GM18498 (cell line): ENCODE results near the gene SLC50A1.

Experiments
- ATAC-seq: cut with Tn5 transposase; IDR thresholded peaks from one replicate; pipeline ENCODE4 v1.9.1; 2021; ENCODE audit warnings: mild to moderate bottlenecking, moderate library complexity; ENCODE audit not compliant: unreplicated experiment

The SLC50A1 gene

DNA sequence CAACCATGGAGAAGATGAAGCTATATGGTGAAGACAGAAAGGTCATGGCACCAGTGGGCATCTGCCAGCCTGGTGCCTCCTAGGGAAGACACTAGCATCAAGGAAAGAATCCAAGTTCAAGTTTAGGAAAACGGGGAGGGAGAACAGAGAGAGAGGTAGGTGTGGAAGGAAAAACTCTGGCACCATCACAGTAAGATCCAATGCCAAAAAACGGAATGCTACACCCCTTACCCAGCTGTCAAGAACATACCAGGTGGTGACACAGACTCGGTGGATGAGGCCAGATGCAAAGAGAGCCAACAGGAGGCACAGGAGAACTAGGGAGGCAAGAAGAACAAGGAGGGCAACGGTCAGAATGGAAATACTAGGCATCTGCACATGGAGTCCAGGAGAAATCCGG lies 33.9 kb downstream of the SLC50A1 start:
- no peak for ATAC-seq

DNA sequence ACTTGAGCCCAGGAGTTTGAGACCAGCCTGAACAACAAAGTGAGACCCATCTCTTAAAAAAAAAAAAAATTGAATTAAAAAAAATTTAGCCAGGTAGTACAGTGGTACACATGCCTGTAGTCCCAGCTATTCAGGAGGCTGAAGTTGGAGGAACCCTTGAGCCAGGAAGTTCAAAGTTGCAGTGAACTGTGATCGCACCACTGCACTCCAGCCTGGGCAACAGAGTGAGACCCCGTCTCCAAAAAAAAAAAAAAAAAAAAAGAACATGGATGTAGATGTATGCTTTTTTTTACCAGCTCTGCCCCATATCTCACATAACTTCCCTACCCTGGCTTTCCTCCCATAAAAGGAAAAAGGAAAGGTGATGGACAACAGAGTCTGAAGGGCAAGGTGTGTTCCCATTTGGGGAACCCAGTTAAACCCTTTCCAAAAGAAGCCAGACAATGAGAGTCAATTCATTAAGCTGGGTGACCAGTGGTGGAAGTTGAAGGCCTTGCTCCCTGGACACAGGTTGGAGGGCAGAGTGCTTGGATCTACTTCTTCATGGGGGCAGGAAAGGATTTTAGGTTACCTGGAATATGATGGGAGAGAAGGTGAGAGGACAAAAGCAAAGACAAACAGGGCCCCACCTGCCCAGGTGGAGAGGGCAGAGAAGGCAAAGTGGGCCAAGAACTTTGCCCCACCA lies 34.6 kb downstream of the SLC50A1 start:
- ATAC-seq: no peak

DNA sequence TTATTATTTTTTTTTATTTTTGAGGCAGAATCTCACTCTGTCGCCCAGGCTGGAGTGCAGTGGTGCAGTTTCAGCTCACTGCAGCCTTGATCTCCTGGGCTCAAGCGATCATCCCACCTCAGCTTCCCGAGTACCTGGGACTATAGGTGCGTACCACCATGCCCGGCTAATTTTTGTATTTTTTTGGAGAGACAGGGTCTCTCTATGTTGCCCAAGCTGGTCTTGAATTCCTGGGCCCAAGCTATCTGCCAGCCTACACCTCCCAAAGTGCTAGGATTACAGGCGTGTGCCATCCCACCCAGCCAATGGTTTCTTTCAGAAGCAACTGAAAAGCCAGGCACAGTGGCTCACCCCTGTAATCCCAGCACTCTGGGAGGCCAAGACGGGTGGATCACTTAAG lies 35.2 kb downstream of the SLC50A1 start:
- no peak for ATAC-seq

DNA sequence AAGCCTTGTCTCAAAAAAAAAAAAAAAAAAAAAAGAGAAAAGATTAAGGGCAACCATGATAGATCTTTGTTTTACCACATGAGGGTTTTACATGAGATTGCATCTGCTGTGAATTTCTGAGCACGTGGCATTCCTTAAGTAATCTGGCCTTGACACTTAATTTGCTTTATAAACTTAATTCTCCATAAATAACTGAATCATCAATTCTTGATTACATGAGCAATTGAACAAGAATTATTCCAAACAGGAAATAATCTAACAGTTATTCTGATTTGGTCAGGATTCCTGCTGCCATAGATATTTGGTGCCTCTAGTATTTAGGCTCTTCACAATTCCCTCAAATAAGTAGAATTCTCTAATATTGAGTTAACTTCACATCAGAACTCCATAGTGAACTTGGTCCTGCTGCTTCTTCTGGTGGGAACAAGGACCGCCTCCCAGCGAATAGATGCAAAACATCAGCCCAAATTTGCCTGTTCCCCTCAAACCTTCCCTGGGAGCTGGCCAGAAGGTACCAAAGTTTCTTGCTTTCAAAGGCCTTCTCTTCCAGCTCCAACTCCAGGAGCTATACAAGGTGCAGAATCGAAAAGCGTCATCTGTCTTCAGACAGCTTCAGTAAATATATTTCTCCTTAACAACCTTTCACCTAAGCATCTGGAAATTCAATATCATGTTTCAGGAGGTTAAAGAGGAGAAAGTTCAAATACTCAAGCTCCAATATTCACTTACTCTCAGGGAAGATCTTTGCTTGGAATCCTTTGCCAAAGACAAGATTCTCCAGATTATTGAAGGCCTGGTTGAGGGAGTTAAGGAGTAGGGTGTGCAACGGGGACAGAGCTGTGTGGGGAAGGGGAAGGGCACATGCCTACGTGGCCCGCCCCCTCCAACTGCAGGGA lies 36.4 kb downstream of the SLC50A1 start:
- no peak for ATAC-seq

DNA sequence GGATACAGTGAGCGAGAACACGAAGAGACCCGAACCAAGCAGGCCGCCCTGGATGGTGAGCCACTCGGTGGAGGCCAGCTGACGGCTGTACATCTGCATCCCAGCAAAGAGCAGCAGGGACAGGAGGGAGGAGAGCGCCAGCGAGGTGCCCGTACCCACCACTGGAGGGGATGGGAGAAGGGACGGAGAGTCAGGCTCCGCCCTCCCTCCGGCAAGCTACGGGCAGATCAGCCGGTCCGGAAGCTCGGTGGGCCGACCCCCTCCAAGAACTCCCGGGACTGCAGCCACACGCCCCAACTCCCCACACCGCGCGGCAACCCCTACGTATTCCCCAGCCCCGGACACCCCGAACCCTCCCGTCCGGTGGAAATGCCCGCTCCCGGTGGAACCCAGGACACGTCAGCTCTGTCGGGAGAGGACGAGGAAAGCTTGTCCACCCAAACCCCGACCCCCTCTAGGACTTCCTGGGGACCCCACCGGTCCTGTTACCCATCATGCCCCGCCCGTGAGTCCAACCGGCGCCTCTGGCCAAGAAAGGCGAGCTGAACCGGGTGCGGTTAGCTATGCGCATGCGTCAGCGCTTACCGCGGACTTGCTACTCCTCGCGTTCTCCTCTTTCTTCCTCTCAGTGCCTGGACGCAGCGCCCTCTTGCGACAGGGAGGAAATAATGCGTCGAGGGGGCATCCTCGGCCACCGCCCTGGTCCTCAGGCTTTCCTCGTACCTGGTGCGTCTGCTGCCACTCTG lies 37.3 kb downstream of the SLC50A1 start, which contains the start of gene KRTCAP2:
Gene KRTCAP2, minus strand, starts transcription at position 573 of the 746 bp plus-strand sequence. Its CDS starts 80 bp downstream, at position 493.
- ATAC-seq: peak; percentile 71

DNA sequence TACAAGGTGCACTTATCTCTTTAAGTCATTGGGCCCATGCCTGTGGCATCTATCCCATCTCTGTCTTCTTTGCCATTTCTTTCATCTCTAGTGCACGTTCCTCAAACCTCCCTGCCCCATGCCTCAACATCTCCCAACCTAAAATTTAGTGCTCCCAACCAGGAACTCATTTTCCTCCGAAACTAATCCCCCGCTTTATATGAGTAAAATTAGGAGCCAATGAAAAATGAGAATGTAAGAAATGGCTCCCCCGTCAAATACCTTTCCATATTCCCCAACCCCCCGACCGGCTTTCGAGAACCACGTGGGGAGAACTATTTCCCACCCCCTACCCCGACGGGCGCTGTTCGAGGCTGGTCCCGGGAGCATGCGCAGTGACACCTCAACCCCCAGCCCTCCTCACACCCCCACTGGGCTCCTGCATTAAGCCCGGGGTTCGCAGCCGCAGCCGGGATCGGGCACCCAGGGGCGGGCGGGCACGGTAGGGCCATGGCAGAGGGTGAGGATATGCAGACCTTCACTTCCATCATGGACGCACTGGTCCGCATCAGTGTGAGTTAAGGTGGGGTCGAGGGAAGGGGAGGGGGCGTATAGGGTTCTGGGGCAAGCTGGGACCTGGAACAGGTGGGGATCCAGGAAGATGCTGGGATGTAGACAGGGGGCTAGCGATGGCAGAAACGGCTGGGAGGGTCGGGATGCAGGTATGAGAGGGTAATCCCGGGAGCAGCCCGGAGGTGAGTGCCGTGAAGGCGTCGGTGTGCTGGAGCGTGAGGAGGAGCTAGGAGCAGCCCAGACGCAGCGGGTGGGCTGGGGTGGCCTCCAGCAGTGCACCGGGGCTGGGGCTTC lies 38.0 kb downstream of the SLC50A1 start, which contains the start of gene TRIM46:
Gene TRIM46, plus strand, starts transcription at position 372 of the 846 bp plus-strand sequence. Its CDS starts 118 bp downstream, at position 490.
- no peak for ATAC-seq

DNA sequence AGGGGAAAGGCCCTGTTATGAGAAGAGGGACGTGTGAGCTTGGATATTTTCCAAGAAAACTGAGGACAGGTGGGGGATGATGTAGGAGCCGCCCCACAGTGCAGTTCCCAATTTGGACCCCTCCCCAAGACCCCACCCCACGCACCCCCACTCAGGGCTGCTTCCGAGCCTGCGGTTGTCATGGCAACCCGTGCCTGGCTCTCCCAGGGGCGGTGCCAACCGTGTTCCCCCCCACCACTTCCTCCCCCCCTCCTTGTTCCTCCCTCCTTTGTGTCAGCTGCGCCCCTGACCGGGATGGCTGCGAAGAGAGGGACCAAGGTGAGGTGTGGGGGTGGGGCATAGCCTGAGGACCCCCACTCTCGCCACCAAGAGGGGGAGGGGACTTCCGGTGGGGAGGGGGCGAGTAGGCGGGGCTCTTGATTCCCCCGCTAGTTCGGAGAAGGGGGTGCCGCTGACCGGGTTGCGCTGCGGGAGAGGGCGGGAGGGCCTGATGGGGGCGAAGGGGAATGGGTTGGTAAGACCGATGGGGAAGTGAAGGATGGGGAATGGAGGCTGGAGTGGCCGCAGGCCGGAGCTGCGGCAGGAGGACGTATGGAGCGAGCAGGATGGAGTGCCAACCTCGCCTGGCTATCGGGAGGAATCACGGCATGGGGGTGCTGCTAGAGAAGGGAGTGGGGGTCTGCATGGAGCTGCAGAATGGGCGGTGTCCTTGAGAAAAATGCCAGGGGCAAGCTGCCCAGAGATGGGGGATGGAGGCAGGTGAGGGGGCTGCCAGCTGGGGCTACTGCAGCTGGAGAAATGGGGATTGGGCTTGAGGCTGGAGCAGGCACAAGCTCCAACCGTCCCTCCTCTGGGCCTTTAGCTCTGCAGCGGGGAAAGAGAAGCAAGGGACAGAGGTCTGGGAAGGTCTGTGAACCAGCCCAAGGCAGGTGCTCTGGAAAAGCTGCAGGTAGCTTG lies 39.0 kb downstream of the SLC50A1 start:
- no peak for ATAC-seq

DNA sequence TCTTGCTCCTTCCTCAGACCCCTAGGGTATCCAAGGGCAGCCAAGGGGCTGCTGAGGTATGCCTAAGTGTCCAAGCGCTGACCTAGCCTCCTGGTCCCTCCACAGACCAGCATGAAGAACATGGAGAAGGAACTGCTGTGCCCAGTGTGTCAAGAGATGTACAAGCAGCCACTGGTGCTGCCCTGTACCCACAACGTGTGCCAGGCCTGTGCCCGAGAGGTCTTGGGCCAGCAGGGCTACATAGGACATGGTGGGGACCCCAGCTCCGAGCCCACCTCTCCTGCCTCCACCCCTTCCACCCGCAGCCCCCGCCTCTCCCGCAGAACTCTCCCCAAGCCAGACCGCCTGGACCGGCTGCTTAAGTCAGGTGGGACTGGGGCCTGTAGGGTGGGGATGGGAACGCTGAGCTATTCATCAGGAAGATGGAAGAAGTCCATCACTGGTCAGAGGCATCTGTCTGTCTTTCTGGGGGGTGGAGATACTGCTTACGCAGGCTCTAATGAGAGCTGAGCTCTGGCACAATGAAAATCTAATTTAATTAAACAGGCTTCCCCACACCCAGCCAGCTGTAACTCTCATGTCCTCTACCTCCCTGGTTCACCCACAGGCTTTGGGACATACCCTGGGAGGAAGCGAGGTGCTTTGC lies 39.8 kb downstream of the SLC50A1 start:
- no peak for ATAC-seq

DNA sequence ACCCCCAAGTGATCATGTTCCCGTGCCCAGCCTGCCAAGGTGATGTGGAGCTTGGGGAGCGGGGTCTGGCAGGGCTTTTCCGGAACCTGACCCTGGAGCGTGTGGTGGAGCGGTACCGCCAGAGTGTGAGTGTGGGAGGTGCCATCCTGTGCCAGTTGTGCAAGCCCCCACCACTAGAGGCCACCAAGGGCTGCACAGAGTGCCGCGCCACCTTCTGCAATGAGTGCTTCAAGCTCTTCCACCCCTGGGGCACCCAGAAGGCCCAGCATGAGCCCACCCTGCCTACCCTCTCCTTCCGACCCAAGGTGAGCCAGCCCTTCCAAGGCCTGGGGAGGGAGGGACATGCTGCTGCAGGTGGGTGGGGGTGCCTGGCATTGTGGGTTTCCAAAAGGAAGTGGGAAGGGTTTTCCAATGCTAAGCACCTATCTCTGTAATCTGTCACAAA lies 40.3 kb downstream of the SLC50A1 start:
- no peak for ATAC-seq

DNA sequence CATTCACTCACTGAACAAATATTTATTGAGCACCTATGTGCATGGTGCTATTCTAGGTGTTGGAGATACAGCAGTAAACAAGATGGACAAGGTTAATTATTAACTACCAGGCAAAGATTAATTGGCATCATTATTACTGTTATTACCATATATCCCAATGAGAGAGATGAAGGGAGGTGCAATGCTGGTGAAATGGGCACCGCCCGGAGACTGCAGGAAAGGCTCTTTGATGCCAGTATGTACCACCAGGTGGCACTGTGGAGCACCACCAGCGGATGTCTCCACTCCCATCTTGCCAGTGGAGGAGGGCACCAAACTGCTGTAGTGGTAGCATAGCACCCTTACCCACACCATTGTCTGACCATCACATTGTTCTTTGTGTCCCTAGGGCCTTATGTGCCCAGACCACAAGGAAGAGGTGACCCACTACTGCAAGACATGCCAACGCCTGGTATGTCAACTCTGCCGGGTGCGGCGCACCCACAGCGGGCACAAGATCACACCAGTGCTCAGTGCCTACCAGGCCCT lies 41.0 kb downstream of the SLC50A1 start:
- no peak for ATAC-seq

DNA sequence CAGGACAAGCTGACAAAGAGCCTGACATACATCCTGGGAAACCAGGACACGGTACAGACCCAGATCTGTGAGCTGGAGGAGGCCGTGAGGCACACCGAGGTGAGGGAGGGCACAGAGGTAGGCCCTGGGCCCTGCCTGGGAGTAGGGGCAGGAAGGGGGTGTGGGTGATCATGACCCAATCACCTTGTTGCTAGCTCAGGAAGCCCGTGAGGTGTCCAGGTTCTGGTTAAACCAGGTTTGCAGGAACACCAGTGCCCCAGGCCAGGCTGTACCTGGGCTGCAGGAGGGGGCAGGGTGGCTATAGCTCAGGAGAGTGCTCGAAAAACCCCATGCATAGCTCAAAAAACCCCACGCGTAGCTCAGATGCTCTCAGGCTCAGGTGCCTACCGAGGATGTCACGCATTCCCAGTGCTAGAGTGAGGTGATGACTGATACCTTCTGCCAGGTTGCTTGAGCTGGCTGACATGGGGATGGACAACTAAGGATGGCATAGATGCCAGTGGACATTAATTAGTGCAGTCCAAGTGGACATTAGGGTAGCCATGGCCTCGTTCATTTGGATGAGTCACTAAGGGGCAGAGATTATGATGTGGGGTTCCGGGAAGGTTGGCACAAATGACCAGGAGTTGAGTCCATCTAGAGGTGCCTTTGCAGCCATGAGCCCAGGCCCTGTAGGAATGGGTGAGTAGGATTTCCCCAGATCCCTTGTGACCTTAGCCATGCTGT lies 41.7 kb downstream of the SLC50A1 start:
- no peak for ATAC-seq

DNA sequence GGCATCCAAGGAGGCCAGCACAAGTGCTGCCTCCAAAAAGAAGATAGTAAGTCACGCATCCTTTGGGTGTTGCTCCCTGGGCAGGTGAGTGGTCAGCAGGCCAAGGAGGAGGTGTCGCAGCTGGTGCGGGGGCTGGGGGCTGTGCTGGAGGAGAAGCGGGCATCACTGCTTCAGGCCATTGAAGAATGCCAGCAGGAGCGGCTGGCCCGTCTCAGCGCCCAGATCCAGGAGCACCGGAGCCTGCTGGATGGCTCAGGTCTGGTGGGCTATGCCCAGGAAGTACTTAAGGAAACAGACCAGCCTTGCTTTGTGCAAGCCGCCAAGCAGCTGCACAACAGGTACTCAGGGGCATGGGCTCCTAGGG lies 42.2 kb downstream of the SLC50A1 start:
- ATAC-seq: no peak

DNA sequence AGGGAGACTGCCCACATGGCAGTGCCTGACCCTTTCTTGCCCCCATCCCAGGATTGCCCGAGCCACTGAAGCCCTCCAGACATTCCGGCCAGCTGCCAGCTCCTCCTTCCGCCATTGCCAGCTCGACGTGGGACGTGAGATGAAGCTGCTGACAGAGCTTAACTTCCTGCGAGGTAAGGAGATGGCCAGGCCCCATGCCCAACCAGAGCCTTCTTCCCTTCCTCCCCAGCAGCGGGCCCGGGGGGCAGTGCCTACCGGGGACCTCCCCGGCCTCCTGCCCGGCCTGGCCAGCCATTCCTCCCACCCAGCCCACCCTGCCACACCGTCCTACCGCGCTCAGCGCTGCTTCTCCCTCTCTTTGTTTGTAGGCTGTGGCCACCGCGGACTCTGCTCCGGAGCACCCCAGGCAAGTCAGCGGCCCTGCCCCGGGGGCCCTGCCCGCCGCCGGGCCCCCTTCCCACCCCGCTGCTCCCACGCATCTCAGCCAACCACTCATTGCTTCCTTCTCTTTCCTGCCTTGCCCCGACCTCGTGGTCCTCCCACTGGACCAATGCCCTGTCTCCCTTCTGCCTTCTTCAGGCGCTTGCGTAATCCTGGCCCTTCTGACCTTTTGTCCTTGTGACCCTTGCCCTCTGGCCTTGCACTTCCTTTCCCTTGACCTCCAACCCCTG lies 42.9 kb downstream of the SLC50A1 start:
- ATAC-seq: no peak

DNA sequence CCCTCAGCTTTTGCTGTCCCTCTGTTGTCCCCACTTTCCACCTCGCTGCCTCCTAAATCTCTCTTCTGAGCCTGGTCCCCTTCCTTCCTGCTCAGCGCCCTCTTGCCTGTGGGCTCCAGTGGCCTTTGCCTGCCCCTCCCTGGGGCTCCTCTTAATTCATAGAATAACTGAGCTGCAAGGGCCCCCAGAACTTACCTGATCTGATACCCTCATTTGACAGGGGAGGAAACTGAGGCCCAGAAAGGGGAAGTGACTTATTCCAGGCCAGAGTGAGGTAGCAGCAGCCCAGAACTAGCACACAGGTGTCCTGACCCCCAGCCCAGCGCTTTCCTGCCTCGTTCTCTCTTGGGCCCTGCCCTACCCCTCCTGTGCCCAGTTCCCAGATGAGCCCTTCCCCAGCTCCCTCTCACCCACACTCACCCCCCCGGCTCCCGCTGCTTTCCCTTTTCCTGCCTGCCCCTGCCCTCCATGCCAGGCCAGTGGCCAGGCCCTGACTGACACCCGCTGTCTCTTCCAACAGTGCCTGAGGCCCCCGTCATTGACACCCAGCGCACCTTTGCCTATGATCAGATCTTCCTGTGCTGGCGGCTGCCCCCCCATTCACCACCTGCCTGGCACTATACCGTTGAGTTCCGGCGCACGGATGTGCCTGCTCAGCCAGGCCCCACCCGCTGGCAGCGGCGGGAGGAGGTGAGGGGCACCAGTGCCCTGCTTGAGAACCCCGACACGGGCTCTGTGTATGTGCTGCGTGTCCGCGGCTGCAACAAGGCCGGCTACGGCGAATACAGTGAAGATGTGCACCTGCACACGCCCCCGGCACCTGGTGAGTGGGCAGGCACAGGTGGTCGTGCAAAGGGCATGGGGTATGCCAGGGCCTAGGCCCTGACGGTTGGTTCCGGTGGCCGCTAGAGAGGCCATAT lies 43.7 kb downstream of the SLC50A1 start:
- ATAC-seq: no peak

DNA sequence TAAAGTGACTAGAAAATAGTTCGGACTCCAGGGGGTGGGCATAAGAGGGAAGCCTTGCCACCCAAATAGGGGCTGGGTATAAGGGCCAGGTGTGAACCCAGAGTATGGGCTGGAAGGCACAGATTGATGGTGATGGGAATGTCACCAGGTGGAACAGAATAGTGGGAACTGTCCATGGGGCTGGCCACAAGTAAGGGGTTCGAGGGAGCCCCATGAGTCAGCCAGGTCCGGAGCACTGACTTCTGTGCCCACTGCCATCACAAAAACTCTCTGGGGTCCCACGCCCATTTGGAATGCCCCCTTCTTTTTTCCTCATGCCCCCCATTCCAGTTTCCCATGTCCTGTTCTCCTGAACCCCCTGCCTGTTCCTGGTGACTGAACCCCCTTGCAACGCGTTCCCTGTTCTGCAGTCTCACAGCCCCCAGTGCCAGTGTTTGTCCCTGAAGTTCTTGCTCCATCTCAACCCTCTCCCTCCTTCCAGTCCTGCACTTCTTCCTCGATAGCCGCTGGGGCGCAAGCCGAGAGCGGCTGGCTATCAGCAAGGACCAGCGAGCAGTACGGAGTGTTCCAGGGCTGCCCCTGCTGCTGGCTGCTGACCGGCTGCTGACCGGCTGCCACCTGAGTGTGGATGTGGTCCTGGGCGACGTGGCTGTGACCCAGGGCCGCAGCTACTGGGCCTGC lies 45.9 kb downstream of the SLC50A1 start:
- no peak for ATAC-seq
